Head of caudate nucleus (tissue), 42 donors: Measurements from ENCODE around the gene TRAPPC2L.

Experiments
- DNase-seq, 42 donors: peaks; one replicate each; pipeline versions ENCODE4 v3.0.0 to v3.0.0-alpha.2; 2020 to 2021; ENCODE audit warnings: mixed read lengths in 7 of 42
- intact Hi-C: fragments of 100-400 bp; cut with DNase I; formaldehyde crosslinking; loops from one replicate; pipeline ENCODE4 v1.15.0; 2022

TRAPPC2L gene

DNA sequence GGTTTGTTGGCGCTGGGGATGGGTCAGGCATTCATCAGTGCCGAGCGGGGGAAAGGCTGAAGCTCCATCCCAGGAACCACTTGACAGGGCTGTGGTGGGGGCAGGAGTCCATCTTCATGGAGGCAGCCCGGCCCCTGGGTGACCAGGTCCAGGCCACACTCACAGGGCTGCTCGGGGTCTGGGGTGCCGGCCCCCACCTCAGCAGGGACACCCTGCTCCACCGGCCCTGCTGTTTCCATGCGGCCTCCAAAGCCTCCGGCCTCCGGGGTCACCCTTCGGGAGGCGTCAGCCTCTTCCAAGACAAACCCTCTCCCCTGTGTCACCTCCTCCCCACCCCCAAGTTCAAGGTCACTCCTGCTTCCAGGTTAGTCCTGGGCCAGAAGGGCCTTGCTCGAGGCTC, 22.3 kb upstream of the TRAPPC2L start:
- no peak for DNase-seq
- intact Hi-C loops = no loop called here

DNA sequence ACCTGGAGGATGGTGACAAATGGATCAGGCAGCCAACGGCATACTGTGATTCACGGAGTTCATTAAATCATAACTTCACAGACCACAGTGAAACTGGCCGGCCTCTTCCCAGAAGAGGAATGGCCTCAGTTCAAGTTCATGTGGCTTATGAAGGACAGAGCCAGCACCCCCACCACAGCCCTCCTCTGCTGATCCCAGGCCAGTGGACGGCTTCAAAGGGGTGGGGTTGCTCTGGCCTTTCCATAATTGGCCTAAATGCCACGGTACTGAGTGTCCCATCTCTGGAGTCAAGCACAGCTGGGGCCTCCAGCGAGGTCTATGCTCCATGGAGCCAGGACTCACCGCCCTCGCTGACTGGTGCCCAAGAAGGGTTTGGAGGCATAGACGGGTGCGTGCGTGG, 21.5 kb upstream of the TRAPPC2L start:
- intact Hi-C loops = no loop called here

GRCh38 chr16:88835818-88836217, 21.1 kb upstream of the TRAPPC2L start:
- no peak for DNase-seq
- intact Hi-C loops = no loop called here

More for the DNA sequence above, 21.5 kb upstream of the TRAPPC2L start:
- no peak for DNase-seq

DNA sequence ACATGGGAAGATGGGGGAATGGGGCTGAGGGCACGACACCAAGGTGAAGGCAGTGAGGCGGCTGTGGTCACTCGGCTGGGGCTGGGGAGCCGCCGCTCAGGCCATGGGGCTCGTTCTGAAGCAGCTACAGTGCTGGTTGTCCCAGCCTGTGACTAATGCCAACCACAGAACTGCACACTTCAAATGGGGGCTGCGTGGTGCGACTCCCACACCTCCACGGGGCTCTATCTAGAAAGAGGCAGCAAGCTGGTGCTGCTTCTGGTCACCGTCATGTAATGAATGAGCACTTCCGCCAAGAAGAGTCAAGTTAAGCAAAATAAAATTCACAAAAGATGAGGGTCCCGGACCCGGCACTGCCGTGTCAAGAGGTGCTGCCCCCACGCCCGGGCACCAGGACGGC, 20.1 kb upstream of the TRAPPC2L start:
- intact Hi-C loops = no loop called here

DNA sequence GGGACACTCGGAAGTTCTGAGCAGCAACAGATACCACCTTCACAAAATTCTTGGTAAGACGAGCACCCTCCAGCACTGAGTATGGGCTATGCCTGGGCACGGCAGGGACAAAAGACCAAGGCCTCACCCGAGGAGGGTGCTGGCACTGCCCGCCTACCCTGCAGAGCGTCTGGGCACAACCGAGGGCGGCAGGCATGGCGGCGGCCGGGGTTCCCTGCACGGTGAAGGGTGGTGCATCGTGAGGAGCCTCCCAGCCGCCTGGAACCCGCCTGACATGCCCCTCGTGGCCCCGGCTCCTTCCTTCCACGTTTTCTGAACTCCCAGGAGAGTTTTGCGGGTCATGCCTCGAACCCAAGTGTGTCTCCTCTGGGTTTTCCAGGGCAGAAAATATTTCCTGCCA, 19.1 kb upstream of the TRAPPC2L start:
- intact Hi-C loops = no loop called here
- no peak for DNase-seq

More for the DNA sequence above, 20.1 kb upstream of the TRAPPC2L start:
- DNase-seq = no peak

DNA sequence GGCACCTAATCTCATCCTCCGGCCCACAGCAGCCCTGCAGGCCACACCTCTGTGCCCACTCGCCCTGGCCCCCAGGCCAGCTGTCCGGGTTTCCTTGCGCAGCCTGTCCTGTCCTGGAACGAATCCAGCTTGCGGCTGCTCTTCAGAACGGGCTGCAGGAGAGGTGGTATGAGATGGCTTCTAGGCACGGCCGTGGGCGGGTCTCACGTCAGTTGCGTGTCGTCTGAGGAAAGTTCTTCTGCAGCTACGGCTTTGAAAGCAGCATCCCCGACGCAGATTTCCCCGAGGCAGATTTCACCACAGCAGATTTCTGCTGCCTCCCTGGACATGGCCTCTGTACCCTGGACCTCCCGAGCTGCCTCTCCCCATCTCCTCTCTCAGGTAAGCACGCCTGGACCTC, 18.4 kb upstream of the TRAPPC2L start:
- intact Hi-C loops = no loop called here
- peak in 19 of 42 donors; percentile 17 to 69 (median 42) for DNase-seq

- no peak for DNase-seq
- intact Hi-C loops = no loop called here
Observed at GRCh38 chr16:88839026-88839529, 17.8 kb upstream of the TRAPPC2L start.

DNA sequence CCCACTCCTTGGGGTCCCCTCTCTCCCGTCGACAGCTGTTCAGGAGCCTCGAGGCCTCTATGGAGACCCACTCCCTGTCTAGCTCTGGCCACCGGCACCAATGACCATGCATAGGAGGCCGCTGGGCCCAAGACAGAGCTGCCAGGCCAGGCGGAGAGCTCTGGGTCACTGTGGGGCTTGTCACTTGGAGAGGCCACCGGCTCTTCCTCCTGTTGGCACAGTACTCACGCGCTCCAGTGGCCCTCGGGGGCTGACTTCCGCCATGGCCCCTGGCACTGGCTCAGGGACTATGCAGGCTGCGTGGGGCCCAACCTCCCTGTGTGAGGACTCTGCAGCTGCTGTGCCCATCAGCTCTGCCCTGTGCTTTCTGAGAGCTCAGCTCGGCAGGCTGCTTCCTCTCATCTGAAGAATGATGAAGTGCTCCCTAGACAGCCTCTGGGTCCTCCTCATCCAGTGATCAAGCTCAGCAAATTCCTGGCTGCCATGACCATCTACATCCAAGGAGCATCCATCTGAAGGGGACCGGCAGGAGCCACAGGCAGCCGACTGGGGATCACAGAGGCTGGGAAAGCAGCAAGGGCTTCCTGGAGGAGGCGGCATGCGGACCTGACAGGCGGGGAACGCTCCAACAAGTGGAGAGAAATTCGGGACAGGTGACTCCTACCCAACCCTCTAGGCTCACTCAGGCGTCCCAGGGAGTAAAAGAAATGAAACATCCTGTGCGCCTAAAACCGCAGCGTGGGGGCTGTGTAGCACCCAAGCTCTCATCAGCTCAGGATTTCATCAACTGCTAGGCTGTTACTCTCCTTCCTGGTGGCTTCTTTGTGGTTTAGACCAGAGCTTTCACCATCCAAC, 17.0 kb upstream of the TRAPPC2L start:
- peak in 26 of 42 donors; percentile 20 to 76 (median 50) for DNase-seq
- intact Hi-C loops = no loop called here

DNA sequence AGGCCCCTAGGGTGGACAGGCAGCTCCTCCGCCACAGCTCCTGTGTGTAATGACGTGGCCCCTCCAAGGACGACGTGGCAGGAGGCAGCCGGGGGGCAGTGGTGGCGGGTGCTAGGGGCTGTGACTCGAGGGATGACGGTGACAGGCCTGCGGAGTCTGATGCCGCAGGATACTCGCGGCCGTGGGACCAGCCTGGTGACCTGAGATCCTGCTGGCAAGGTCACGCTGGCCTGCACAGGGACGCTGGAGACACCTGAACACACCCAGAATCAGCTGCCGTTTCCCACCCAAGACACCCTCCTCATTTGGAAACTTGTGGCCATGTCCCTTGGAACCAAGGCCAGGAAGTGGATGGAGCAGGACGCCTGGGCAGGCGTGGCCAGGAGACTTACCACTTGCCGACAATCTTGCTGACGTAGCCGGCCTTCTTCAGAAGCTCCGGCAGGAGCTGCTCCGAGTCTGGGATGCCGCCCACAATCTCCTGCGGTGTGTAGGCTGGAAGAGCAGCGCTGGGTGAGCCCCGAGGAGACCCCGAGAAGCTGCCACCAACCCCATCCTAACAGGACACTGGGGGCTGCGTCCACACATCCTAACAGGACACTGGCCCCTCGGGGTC, 16.2 kb upstream of the TRAPPC2L start:
- peak in 37 of 42 donors; percentile 24 to 85 (median 59) for DNase-seq
- intact Hi-C loops = no loop called here

DNA sequence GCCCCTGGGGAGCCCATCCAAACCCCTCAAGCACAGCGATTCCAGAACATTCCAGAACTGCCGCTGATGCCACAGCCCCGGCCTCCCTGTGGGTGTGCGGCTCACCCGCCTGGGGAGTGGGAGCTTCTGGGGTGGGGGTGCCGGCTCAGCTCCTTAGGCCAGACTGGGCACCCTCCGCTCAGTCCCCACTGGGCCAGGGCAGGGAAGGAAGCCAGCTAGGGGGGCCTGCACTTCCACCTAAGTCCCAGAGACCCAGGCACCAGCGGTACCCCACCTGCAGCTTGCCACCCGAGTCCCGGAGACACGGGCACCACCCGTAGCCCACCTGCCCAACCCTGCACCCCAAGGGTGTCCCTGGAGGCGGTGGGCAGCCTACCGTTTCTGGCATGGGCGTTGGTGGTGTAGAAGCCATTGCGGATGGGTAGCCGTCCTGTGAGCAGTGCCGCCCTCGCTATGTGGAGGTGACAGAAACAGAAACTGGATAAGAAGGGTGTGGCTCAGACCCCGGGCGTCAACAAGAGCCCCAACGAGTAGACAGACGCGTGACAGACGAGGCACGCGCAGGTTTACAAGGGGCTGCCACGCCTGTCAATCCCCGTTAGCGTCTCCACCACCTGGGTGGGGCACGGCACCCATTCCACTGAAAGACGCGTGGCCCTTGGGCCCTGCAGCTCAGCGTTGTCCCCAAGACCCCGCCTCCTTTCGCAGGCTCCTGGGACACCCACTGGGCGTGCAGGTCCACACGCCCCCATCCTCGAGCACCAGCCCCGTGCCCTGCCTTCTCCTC, 15.2 kb upstream of the TRAPPC2L start:
- no peak for DNase-seq
- intact Hi-C loops = no loop called here

- no peak for DNase-seq
- intact Hi-C loops = no loop called here
Observed at GRCh38 chr16:88842308-88842756, 14.6 kb upstream of the TRAPPC2L start.

DNA sequence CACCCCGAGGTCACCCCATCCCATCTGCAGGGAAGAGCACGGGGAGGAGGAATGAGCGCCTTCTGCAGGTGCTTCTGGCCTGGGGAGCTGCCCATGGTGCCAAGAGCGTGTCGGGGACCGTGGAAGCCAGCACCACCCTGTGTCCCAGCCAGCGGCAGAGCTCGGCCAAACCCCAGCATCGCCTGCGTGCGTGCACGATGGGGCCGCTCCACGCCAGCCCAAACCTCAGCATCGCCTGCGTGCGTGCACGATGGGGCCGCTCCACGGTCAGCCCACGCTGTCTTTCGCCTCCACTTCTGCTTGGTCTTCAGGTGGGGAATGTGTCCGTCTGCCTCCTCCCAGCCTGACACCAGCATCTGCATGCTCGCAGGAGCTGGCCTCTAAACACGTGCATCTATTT, 14.1 kb upstream of the TRAPPC2L start:
- intact Hi-C loops = no loop called here
- no peak for DNase-seq

GRCh38 chr16:88843256-88843655, 13.7 kb upstream of the TRAPPC2L start:
- intact Hi-C loops = no loop called here
- no peak for DNase-seq

- intact Hi-C loops = no loop called here
- DNase-seq = no peak
Observed at GRCh38 chr16:88844419-88845036, 12.4 kb upstream of the TRAPPC2L start.

GRCh38 chr16:88846088-88846487, 10.8 kb upstream of the TRAPPC2L start:
- intact Hi-C loops = no loop called here
- DNase-seq = no peak

DNA sequence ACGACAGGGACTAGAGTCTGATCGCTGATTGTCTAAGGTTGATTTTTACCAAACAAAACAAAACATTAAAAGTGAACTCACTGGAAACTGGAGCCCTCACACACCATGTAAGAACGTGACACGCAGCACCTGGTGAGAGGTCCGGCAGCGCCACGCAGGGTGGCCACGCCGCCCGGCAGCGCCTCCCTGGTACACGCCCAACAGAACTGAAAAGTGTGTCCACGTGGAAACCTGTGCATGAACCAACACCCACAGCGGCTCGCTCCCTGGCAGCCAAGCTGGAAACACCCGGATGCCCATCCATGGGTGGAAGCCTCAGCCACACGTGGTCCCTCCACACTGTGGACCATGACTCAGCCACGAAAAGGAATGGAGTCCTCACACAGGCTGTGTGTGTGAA, 9.3 kb upstream of the TRAPPC2L start:
- intact Hi-C loops = no loop called here
- DNase-seq = no peak

DNA sequence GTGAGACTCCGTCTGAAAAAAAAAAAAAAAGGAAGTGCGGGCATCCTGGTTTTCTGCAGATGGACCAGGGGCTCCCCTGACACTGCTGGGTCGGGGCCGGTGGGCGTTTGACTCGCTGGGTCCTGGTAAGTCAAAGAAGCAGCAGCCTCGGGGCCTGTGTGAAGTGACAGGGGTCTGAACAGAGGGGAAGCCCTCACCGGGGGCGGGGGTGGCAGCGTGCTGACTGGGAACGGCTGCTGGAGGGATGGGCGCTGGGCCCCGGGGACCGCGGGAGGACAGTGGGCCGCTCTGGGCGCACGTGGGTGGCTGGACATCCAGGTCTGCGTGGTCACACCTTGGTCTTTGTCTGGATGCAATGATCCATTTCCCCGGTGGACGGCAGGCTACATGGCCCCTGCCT, 8.4 kb upstream of the TRAPPC2L start:
- DNase-seq = no peak
- intact Hi-C loops = no loop called here

DNA sequence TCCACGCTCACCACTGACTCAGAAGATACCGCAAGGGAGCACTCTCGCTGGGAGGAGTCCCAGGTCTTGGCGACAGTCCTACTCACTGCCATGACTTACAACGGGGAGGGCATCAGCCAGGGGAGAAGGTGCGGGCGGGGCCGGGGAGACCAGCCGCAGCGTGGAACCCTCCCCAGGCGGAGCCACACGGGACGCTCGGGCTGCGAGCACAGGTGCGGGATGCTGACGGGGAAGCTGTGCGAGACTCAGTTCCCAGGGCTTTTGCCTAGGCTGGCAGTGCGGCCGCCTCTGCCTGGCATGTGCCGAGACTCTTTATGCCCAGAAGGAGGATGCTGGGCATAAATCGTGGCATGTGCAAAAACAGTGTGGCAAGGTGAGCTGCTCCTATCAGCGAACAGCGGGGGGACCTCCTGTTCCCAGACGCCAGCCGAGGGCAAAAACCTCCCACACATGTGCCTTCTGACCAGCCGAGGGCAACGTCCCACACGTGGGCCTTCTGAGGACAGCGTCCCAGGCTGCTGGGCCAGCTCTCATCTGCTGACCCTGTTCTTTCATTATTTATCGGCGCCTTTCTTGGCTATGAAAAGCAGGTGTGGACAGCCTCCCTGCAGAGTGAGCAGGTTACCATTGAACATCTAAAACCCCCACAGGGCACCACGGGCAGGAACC, 6.3 kb upstream of the TRAPPC2L start:
- intact Hi-C loops = no loop called here
- no peak for DNase-seq

- intact Hi-C loops = no loop called here
- no peak for DNase-seq
Observed at GRCh38 chr16:88851616-88852015, 5.3 kb upstream of the TRAPPC2L start.
